Neural cell (in vitro differentiated cells): ENCODE measurements around the gene KCNJ10. TPM values are rescaled to one million over a fixed set of nuclear protein-coding genes. Genes with fewer than 3 reads are reported as not detected.

Experiments used
- H2AFZ ChIP-seq: fragments of 200-600, 300-800 bp; sonication (generic), shearing (Covaris generic); 2 replicates; pipeline ENCODE4 v1.6.0; 2014; ENCODE audit warnings: low read depth, mild to moderate bottlenecking, antibody characterized with exemption, low read length, moderate library complexity
- H3F3A ChIP-seq: fragments of 200-600 bp; shearing (Covaris generic); 2 replicates; pipeline ENCODE4 v1.6.1; 2016; ENCODE audit warnings: mild to moderate bottlenecking, moderate library complexity, mixed read lengths, antibody characterized with exemption, low read length; ENCODE audit not compliant: insufficient read depth, poor library complexity, severe bottlenecking
- H3K27ac ChIP-seq: fragments of 200-600, 300-800 bp; sonication (generic), shearing (Covaris generic); 2 replicates; pipeline ENCODE4 v1.5.1; 2014; ENCODE audit warnings: mild to moderate bottlenecking, low read length, moderate library complexity
- H3K27me3 ChIP-seq: fragments of 300-800, 200-600 bp; sonication (generic), shearing (Covaris generic); 2 replicates; pipeline ENCODE4 v1.6.0; 2014; ENCODE audit warnings: mild to moderate bottlenecking, low read depth, low read length, moderate library complexity; ENCODE audit not compliant: insufficient read depth
- H3K36me3 ChIP-seq: fragments of 300-800, 200-600 bp; sonication (generic), shearing (Covaris generic); 2 replicates; pipeline ENCODE4 v1.5.1; 2014; ENCODE audit warnings: mild to moderate bottlenecking, antibody characterized with exemption, low read length, moderate library complexity; ENCODE audit not compliant: insufficient read depth
- H3K4me2 ChIP-seq: fragments of 300-800, 200-600 bp; sonication (generic), shearing (Covaris generic); 2 replicates; pipeline ENCODE4 v1.6.0; 2014; ENCODE audit warnings: mild to moderate bottlenecking, low read length
- H3K4me3 ChIP-seq: fragments of 300-800, 200-600 bp; sonication (generic), shearing (Covaris generic); 2 replicates; pipeline ENCODE4 v1.5.1; 2014; ENCODE audit warnings: mild to moderate bottlenecking, low read length, moderate library complexity
- H3K79me2 ChIP-seq: fragments of 200-600 bp; shearing (Covaris generic); replicated peaks from 2 replicates; pipeline ENCODE4 v1.6.0; 2014; ENCODE audit warnings: mild to moderate bottlenecking, low read length, moderate library complexity; ENCODE audit not compliant: insufficient read depth
- H3K9ac ChIP-seq: fragments of 300-800, 200-600 bp; sonication (generic), shearing (Covaris generic); 2 replicates; pipeline ENCODE4 v1.6.1; 2016; ENCODE audit warnings: mild to moderate bottlenecking, low read length, mixed read lengths
- H3K9me2 ChIP-seq: fragments of 200-600 bp; shearing (Covaris generic); 2 replicates; pipeline ENCODE4 v1.6.1; 2016; ENCODE audit warnings: mild to moderate bottlenecking, low read length, mixed read lengths; ENCODE audit not compliant: insufficient read depth
- H3K9me3 ChIP-seq: fragments of 200-600, 300-800 bp; sonication (generic), shearing (Covaris generic); 2 replicates; pipeline ENCODE4 v1.6.1; 2016; ENCODE audit warnings: mild to moderate bottlenecking, mixed run types, low read length, moderate library complexity, mixed read lengths
- H4K20me1 ChIP-seq: fragments of 200-600 bp; shearing (Covaris generic); 2 replicates; pipeline ENCODE4 v1.6.1; 2016; ENCODE audit warnings: mild to moderate bottlenecking, mixed run types; ENCODE audit not compliant: insufficient read depth
- EP300 ChIP-seq: fragments of 450-650 bp; conservative IDR thresholded peaks from 2 replicates; pipeline ENCODE4 v1.6.1; 2014; ENCODE audit warnings: antibody characterized with exemption, mild to moderate bottlenecking, moderate library complexity; ENCODE audit not compliant: poor library complexity, severe bottlenecking
- EZH2 ChIP-seq: fragments of 200-600, 300-800 bp; shearing (Covaris generic), sonication (generic); IDR thresholded peaks from 2 replicates; pipeline ENCODE4 v1.6.1; 2014; ENCODE audit warnings: antibody characterized with exemption, low read length, borderline replicate concordance, mild to moderate bottlenecking; ENCODE audit not compliant: insufficient read depth, poor library complexity, severe bottlenecking
- MXI1 ChIP-seq: fragments of 450-650 bp; conservative IDR thresholded peaks from 2 replicates; pipeline ENCODE4 v1.6.1; 2014; ENCODE audit warnings: antibody characterized with exemption, mild to moderate bottlenecking; ENCODE audit not compliant: poor library complexity, severe bottlenecking
- POLR2AphosphoS5 ChIP-seq: IDR thresholded peaks from 2 replicates; pipeline ENCODE4 v1.6.1; 2012
- RAD21 ChIP-seq: fragments of 450-650 bp; conservative IDR thresholded peaks from 2 replicates; pipeline ENCODE4 v1.6.1; 2014; ENCODE audit warnings: antibody characterized with exemption, mild to moderate bottlenecking, moderate library complexity
- SMC3 ChIP-seq: fragments of 450-650 bp; conservative IDR thresholded peaks from 2 replicates; pipeline ENCODE4 v1.6.1; 2014; ENCODE audit warnings: antibody characterized with exemption, mild to moderate bottlenecking, moderate library complexity; ENCODE audit not compliant: poor library complexity
- TAF1 ChIP-seq: IDR thresholded peaks from 2 replicates; pipeline ENCODE4 v1.6.1; 2012; ENCODE audit warnings: low read depth
- polyA plus RNA-seq: library from polyadenylated mRNA; depleted of rRNA; stranded (reverse); fragments of >200 nt; gene quantifications from 2 replicates; pipeline ENCODE4 v1.2.3, GENCODE V29; 2014
- TF ChIP-seq, protein P1 (sequence below): fragments of 450-650 bp; IDR thresholded peaks from 2 replicates; pipeline ENCODE4 v1.5.1; 2014; ENCODE audit warnings: antibody characterized with exemption, mild to moderate bottlenecking, moderate library complexity; ENCODE audit not compliant: poor library complexity, severe bottlenecking
- TF ChIP-seq, protein P2 (sequence below): IDR thresholded peaks from 2 replicates; pipeline ENCODE4 v1.6.1; 2012; ENCODE audit warnings: borderline replicate concordance

The KCNJ10 gene
- polyA plus RNA-seq, 1 donor from 2014 or later, result not detected

DNA sequence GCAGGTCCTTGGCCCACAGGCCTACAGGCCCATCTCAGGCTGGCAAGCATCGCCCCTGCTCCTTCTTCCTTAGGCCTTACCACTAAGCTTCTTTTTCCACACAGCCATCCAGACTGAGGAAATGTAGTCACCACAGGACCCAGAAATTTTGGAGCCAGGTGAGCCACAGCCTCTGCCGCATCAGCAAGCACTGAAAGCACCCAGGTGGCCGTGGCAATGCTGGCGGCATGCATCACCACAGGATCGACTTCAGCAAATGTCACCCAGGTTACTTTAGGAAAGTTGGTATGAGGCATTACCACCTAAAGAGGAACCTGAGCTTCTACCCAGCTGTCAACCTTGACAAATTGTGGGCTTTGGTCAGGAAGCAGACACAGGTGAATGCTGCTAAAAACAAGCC, 49.8 kb downstream of the KCNJ10 start:
- Histone ChIP-seq H3K36me3 (no peaks in the 10 kb centered on the region), H3K27ac (no peak overlapping the region), H4K20me1 (no peaks in the 10 kb centered on the region), H3K4me2 (no peak overlapping the region), H3K9ac (no peak overlapping the region), H3F3A (no peaks in the 10 kb centered on the region), H3K9me3 (no peaks in the 10 kb centered on the region), H3K27me3 (no peaks in the 10 kb centered on the region), H2AFZ (no peak overlapping the region), H3K4me3 (no peak overlapping the region), H3K79me2 (no peaks in the 10 kb centered on the region), H3K9me2 (no peaks in the 10 kb centered on the region)
- no peak for TF ChIP-seq TAF1
- TF ChIP-seq EZH2, result no peak
- TF ChIP-seq, protein P1, sequence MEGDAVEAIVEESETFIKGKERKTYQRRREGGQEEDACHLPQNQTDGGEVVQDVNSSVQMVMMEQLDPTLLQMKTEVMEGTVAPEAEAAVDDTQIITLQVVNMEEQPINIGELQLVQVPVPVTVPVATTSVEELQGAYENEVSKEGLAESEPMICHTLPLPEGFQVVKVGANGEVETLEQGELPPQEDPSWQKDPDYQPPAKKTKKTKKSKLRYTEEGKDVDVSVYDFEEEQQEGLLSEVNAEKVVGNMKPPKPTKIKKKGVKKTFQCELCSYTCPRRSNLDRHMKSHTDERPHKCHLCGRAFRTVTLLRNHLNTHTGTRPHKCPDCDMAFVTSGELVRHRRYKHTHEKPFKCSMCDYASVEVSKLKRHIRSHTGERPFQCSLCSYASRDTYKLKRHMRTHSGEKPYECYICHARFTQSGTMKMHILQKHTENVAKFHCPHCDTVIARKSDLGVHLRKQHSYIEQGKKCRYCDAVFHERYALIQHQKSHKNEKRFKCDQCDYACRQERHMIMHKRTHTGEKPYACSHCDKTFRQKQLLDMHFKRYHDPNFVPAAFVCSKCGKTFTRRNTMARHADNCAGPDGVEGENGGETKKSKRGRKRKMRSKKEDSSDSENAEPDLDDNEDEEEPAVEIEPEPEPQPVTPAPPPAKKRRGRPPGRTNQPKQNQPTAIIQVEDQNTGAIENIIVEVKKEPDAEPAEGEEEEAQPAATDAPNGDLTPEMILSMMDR, result no peak
- TF ChIP-seq, protein P2, sequence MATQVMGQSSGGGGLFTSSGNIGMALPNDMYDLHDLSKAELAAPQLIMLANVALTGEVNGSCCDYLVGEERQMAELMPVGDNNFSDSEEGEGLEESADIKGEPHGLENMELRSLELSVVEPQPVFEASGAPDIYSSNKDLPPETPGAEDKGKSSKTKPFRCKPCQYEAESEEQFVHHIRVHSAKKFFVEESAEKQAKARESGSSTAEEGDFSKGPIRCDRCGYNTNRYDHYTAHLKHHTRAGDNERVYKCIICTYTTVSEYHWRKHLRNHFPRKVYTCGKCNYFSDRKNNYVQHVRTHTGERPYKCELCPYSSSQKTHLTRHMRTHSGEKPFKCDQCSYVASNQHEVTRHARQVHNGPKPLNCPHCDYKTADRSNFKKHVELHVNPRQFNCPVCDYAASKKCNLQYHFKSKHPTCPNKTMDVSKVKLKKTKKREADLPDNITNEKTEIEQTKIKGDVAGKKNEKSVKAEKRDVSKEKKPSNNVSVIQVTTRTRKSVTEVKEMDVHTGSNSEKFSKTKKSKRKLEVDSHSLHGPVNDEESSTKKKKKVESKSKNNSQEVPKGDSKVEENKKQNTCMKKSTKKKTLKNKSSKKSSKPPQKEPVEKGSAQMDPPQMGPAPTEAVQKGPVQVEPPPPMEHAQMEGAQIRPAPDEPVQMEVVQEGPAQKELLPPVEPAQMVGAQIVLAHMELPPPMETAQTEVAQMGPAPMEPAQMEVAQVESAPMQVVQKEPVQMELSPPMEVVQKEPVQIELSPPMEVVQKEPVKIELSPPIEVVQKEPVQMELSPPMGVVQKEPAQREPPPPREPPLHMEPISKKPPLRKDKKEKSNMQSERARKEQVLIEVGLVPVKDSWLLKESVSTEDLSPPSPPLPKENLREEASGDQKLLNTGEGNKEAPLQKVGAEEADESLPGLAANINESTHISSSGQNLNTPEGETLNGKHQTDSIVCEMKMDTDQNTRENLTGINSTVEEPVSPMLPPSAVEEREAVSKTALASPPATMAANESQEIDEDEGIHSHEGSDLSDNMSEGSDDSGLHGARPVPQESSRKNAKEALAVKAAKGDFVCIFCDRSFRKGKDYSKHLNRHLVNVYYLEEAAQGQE, result no peak
- no peak for TF ChIP-seq POLR2AphosphoS5
- no peak for TF ChIP-seq EP300
- no peak for TF ChIP-seq RAD21
- no peak for TF ChIP-seq SMC3
- no peak for TF ChIP-seq MXI1

DNA sequence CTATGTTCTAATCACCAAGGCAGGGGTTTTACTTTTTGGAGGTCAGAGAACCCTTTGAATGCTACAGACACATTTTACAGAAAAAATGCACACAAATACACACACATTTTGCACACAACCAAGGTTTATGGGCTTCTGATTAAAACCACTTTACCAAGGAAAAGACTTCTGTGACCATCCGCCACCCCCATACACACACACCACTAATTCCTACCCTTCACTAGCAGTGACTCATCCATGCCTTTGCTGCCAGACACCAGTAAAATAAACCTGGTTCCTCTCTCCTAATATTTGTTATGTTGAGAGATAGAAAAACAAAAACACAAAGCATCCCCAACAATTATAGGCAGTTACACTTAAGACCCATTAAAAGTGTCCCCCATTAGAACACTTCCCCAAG, 51.1 kb downstream of the KCNJ10 start:
- H3K4me2 ChIP-seq, result no peak overlapping the region
- H3F3A ChIP-seq, result no peaks in the 10 kb centered on the region
- no peak for TF ChIP-seq SMC3
- TF ChIP-seq, protein P1, result no peak
- TF ChIP-seq MXI1, result no peak
- TF ChIP-seq RAD21, result no peak
- no peak for TF ChIP-seq EP300
- no peak for TF ChIP-seq POLR2AphosphoS5
- no peak for TF ChIP-seq EZH2
- TF ChIP-seq TAF1, result no peak
- TF ChIP-seq, protein P2, result no peak
- H2AFZ ChIP-seq, result no peak overlapping the region
- no peaks in the 10 kb centered on the region for H3K9me3 ChIP-seq
- no peaks in the 10 kb centered on the region for H3K36me3 ChIP-seq
- H3K79me2 ChIP-seq, result no peaks in the 10 kb centered on the region
- H3K4me3 ChIP-seq, result no peak overlapping the region
- no peaks in the 10 kb centered on the region for H3K9me2 ChIP-seq
- no peak overlapping the region for H3K9ac ChIP-seq
- H3K27ac ChIP-seq, result no peak overlapping the region
- no peaks in the 10 kb centered on the region for H4K20me1 ChIP-seq
- no peaks in the 10 kb centered on the region for H3K27me3 ChIP-seq
